Measurements from ENCODE around the gene KCNQ1. TPM values are rescaled to one million over a fixed set of nuclear protein-coding genes. Genes with fewer than 3 reads are reported as not detected.

KCNQ1 gene
- total RNA-seq, 1 experiment from 2014 or later: 10.7 TPM

GRCh38 chr11:2572491-2573239, 127.9 kb downstream of the KCNQ1 start:
- no peaks in the 10 kb centered on the region for H3K9me3 ChIP-seq (ENCODE audit: control insufficient read depth in 1 of 2, insufficient read depth in 1 of 2, low read depth in 1 of 2, low read length in 2 of 2)
- no peak for ATAC-seq
- TF ChIP-seq ZFX (IDR thresholded peaks at IDR 0.05) (no peak), ZBTB33 (IDR thresholded peaks at IDR 0.05; ENCODE audit: extremely low read depth, insufficient replicate concordance, low read length) (no peak), TCF7L2 (IDR thresholded peaks at IDR 0.05; ENCODE audit: borderline replicate concordance, extremely low read depth, insufficient read depth, insufficient read length) (no peak), SIN3A (IDR thresholded peaks at IDR 0.05; ENCODE audit: low read depth) (no peak), SP1 (IDR thresholded peaks at IDR 0.05; ENCODE audit: low read depth) (no peak), ELF1 (IDR thresholded peaks at IDR 0.05; ENCODE audit: borderline replicate concordance, low read depth) (no peak), EZH2 (IDR thresholded peaks at IDR 0.05) (no peak), ATF3 (IDR thresholded peaks at IDR 0.05) (no peak), YY1 (IDR thresholded peaks at IDR 0.05; ENCODE audit: extremely low read depth, insufficient replicate concordance, low read depth, low read length) (no peak), EGR1 (IDR thresholded peaks at IDR 0.05; ENCODE audit: low read depth) (no peak), EZH2phosphoT487 (IDR thresholded peaks at IDR 0.05; ENCODE audit: borderline replicate concordance) (no peak), JUND (IDR thresholded peaks at IDR 0.05) (no peak), CBX3 (IDR thresholded peaks at IDR 0.05; ENCODE audit: low read depth) (no peak), RAD21 (IDR thresholded peaks at IDR 0.05; ENCODE audit: low read depth) (no peak), ZNF274 (IDR thresholded peaks at IDR 0.05; ENCODE audit: low read depth, low read length) (no peak)
- TF ChIP-seq, protein P1, sequence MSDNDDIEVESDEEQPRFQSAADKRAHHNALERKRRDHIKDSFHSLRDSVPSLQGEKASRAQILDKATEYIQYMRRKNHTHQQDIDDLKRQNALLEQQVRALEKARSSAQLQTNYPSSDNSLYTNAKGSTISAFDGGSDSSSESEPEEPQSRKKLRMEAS (IDR thresholded peaks at IDR 0.05): no peak
- no peak overlapping the region for H2AFZ ChIP-seq (ENCODE audit: low read depth, low read length, poor library complexity, severe bottlenecking)
- H3K27me3 ChIP-seq (ENCODE audit: insufficient read depth, low read length): no peaks in the 10 kb centered on the region
- H3K36me3 ChIP-seq (ENCODE audit: control insufficient read depth in 1 of 2, insufficient read depth in 2 of 2, low read length in 2 of 2): no peaks in the 10 kb centered on the region
- DNase-seq (ENCODE audit: low read depth, low spot score): no peak
- H3K79me2 ChIP-seq (ENCODE audit: insufficient read depth, low read length): no peaks in the 10 kb centered on the region
- H3K4me1 ChIP-seq (ENCODE audit: control insufficient read depth in 1 of 2, insufficient read depth in 2 of 2, low read length in 2 of 2): no peaks in the 10 kb centered on the region
- H3K4me3 ChIP-seq (replicated peaks in 1 of 2; ENCODE audit: low read depth in 1 of 2, low read length in 2 of 2): no peak overlapping the region
- no peak overlapping the region for H3K9ac ChIP-seq (ENCODE audit: low read length)
- no peak overlapping the region for H3K4me2 ChIP-seq (ENCODE audit: low read length)
- H3K27ac ChIP-seq (ENCODE audit: low read depth, low read length): no peak overlapping the region
- BruUV-seq (replicated peaks): no TSS peak
- intact Hi-C loops (cut with micrococcal nuclease): no loop called here
- H4K20me1 ChIP-seq (ENCODE audit: insufficient read depth): no peaks in the 10 kb centered on the region
- ChIA-PET RAD21 (ENCODE audit: low non-redundant PET in 1 of 2, low total read pairs in 2 of 2, uncharacterized antibody in 2 of 2, unreplicated experiment in 2 of 2) (no interaction called here), CTCF (no interaction called here), POLR2A (no interaction called here)
- no peaks in the 10 kb centered on the region for H3K9me2 ChIP-seq (ENCODE audit: insufficient read depth)
